ENCODE measurements around the gene ZBTB7B. TPM values are rescaled to one million over a fixed set of nuclear protein-coding genes. Genes with fewer than 3 reads are reported as not detected.

The ZBTB7B gene
- total and polyA plus RNA-seq, 9 of the 15 experiments (the other 6 are each of a cell fraction or from before 2014, with no cell fraction given), result 0.04 to 46.5 (median 15.2) TPM

DNA sequence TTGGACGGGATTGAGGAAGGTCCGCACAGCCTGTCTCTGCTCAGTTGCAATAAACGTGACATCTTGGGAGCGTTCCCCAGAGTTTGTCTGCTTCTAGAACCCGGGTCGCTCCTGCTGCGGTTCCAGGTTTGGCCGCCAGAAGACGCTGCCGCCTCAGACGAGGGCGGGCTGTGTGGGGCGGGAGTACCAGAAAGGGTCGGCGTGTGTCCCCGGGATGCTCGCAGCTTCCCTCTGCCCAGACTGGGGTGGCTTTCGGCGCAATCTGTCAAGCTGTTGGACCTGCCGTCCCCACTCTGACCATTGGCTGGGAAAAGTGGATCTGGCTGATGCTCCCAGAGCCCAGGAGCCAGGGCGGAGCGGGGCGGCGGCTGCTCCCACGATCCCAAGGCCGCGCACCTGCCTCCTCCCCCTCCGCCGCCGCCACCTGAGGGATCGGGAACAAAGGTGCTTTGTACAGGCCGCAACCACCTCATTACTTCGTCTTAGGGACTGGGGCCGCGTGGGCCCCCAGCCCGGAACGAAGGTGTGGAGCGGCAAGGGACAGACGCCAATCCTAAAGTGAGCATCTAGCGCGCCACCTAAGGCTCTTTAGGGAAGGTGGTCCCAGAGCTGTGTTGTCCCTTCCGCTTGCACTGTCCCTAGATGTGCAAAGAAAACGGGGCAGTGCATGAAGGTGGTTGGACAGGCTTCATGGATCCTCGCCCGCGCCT lies 60.3 kb downstream of the ZBTB7B start (continued):
- TF ChIP-seq, protein P1, sequence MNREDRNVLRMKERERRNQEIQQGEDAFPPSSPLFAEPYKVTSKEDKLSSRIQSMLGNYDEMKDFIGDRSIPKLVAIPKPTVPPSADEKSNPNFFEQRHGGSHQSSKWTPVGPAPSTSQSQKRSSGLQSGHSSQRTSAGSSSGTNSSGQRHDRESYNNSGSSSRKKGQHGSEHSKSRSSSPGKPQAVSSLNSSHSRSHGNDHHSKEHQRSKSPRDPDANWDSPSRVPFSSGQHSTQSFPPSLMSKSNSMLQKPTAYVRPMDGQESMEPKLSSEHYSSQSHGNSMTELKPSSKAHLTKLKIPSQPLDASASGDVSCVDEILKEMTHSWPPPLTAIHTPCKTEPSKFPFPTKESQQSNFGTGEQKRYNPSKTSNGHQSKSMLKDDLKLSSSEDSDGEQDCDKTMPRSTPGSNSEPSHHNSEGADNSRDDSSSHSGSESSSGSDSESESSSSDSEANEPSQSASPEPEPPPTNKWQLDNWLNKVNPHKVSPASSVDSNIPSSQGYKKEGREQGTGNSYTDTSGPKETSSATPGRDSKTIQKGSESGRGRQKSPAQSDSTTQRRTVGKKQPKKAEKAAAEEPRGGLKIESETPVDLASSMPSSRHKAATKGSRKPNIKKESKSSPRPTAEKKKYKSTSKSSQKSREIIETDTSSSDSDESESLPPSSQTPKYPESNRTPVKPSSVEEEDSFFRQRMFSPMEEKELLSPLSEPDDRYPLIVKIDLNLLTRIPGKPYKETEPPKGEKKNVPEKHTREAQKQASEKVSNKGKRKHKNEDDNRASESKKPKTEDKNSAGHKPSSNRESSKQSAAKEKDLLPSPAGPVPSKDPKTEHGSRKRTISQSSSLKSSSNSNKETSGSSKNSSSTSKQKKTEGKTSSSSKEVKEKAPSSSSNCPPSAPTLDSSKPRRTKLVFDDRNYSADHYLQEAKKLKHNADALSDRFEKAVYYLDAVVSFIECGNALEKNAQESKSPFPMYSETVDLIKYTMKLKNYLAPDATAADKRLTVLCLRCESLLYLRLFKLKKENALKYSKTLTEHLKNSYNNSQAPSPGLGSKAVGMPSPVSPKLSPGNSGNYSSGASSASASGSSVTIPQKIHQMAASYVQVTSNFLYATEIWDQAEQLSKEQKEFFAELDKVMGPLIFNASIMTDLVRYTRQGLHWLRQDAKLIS (CRISPR knock-in tag; IDR thresholded peaks at IDR 0.05), result 0 out of 2 replicates have a peak, but pooled peaks have one; percentile 34
- TF ChIP-seq KLF16 (IDR thresholded peaks at IDR 0.05), result peak; percentile 61
- no peak for TF ChIP-seq CREB1 (IDR thresholded peaks at IDR 0.05)
- peak; percentile 35 for TF ChIP-seq CREB1 (CRISPR knock-in tag; IDR thresholded peaks at IDR 0.05)
- 0 out of 2 replicates have a peak, but pooled peaks have one; percentile 5 for TF ChIP-seq SIN3B (IDR thresholded peaks at IDR 0.05; ENCODE audit: low read depth)
- TF ChIP-seq POLR3A (IDR thresholded peaks at IDR 0.05; ENCODE audit: borderline replicate concordance, extremely low read depth, insufficient read depth, insufficient read length), result no peak
- peak; percentile 57; the same call in 1 of the 2 replicates for TF ChIP-seq ZBTB7A (IDR thresholded peaks at IDR 0.05; ENCODE audit: borderline replicate concordance, control insufficient read depth, low read depth, low read length)
- TF ChIP-seq, protein P2, sequence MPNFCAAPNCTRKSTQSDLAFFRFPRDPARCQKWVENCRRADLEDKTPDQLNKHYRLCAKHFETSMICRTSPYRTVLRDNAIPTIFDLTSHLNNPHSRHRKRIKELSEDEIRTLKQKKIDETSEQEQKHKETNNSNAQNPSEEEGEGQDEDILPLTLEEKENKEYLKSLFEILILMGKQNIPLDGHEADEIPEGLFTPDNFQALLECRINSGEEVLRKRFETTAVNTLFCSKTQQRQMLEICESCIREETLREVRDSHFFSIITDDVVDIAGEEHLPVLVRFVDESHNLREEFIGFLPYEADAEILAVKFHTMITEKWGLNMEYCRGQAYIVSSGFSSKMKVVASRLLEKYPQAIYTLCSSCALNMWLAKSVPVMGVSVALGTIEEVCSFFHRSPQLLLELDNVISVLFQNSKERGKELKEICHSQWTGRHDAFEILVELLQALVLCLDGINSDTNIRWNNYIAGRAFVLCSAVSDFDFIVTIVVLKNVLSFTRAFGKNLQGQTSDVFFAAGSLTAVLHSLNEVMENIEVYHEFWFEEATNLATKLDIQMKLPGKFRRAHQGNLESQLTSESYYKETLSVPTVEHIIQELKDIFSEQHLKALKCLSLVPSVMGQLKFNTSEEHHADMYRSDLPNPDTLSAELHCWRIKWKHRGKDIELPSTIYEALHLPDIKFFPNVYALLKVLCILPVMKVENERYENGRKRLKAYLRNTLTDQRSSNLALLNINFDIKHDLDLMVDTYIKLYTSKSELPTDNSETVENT (CRISPR knock-in tag; IDR thresholded peaks at IDR 0.05), result no peak
- TF ChIP-seq, protein P3, sequence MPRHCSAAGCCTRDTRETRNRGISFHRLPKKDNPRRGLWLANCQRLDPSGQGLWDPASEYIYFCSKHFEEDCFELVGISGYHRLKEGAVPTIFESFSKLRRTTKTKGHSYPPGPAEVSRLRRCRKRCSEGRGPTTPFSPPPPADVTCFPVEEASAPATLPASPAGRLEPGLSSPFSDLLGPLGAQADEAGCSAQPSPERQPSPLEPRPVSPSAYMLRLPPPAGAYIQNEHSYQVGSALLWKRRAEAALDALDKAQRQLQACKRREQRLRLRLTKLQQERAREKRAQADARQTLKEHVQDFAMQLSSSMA (CRISPR knock-in tag; IDR thresholded peaks at IDR 0.05), result no peak
- TF ChIP-seq SUPT5H (IDR thresholded peaks at IDR 0.05), result peak; percentile 50; the same call in 1 of the 2 replicates
- no peak for TF ChIP-seq ZNF212 (CRISPR knock-in tag; IDR thresholded peaks at IDR 0.05)
- TF ChIP-seq, protein P4, sequence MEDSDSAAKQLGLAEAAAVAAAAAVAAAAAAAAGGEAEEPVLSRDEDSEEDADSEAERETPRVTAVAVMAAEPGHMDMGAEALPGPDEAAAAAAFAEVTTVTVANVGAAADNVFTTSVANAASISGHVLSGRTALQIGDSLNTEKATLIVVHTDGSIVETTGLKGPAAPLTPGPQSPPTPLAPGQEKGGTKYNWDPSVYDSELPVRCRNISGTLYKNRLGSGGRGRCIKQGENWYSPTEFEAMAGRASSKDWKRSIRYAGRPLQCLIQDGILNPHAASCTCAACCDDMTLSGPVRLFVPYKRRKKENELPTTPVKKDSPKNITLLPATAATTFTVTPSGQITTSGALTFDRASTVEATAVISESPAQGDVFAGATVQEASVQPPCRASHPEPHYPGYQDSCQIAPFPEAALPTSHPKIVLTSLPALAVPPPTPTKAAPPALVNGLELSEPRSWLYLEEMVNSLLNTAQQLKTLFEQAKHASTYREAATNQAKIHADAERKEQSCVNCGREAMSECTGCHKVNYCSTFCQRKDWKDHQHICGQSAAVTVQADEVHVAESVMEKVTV (CRISPR knock-in tag; IDR thresholded peaks at IDR 0.05), result peak; percentile 92
- no peak for TF ChIP-seq CHD1 (IDR thresholded peaks at IDR 0.05; ENCODE audit: low read length)
- no peak for TF ChIP-seq ZSCAN29 (IDR thresholded peaks at IDR 0.05)
- TF ChIP-seq ARID2 (IDR thresholded peaks at IDR 0.05), result peak; percentile 94
- TF ChIP-seq JUN (IDR thresholded peaks at IDR 0.05; ENCODE audit: borderline replicate concordance, low read depth, low read length), result no peak
- peak; percentile 85; the same call in 1 of the 2 replicates for TF ChIP-seq JUN (CRISPR knock-in tag; IDR thresholded peaks at IDR 0.05; ENCODE audit: borderline replicate concordance)

Measured in K562 (cell line).